HG03378 (cell line): ENCODE measurements around the gene KCTD1.

Experiments
- ATAC-seq: cut with Tn5 transposase; IDR thresholded peaks from one replicate; pipeline ENCODE4 v1.9.1; 2021; ENCODE audit warnings: mild to moderate bottlenecking, moderate library complexity; ENCODE audit not compliant: unreplicated experiment

The KCTD1 gene

DNA sequence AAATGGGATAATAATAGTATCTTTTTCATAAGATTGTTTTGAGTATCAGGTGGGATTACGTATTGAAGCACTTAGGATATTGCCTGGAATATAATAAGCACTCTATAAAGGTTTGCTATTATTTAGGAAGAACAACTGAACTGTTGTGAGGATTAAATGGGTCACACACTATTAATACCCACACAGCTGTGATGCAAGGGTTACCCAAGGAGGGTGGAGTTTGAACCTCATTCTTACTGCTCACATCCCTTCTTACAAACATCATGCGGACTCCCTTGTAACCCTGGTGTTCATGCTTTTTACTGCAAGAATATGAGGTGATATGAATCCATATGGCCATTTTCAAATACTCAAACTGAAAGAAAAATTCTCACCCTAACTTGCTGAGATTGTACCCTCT, 113.5 kb downstream of the KCTD1 start:
- ATAC-seq: no peak

DNA sequence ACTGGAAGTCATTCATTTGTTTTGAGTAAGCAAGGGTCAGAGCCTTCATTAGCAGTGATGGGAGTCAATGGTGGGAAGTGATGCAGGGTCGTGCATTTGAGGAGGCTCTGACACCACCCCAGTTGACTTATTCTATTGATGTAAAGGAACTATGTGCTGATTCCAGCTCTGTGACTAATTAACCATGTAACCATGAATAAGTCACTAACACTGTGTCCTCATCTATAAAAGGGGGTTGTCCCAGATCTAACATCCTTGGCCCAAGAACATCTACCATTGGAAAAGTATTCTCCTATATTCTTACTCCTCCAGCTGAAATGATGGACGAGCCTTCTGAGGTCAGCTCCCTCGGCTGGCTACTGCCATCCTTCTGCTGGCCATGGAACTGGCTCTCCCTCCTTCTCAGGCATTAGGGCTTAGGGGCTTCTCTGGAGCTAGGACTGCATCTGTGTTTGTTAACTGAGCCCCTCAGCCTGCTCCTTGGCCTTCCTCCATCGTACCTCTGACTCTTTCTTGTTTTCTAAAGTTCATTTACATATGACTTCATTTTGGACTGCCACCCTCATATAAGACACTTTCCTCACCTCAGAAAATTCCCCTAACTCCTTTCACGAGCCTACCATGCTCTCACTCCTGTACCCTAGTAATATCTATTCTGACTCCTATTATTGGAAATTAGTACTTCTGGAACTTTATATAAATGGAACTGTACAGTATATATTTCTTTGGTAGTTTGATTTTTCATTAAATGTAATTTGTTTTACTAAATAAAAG, 115.5 kb downstream of the KCTD1 start:
- peak; percentile 75 for ATAC-seq

DNA sequence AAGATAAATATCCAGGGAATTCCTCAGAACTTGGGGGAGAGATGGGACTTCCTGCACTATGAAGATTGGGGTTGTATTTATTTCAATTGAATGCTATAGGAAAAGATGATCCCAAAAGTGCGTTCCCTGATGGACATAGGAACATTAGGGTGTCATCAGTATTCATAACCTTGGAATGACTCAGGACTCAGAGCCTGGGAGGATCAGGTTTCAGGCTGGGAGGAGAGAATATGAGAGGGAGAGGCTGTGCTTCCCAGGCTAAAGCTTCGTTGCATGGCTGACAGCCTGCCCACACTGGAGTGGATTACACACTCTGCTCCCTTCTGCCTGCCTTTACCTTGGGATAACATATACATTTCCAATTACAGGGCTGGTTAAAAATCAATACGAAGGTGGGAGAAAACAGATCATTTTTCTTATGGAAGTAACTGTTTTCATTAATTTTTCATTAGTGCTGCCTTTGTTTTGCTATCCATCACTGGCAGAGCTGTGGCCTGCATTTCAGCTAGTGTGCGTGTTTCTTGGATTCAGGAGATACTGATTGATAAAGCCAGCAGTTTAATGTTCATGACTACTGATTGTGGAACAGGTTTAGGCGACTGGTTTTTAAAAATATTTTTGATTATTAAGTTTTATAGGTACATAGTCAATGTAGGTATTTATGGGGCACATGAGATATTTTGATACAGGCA, 118.7 kb downstream of the KCTD1 start:
- no peak for ATAC-seq

DNA sequence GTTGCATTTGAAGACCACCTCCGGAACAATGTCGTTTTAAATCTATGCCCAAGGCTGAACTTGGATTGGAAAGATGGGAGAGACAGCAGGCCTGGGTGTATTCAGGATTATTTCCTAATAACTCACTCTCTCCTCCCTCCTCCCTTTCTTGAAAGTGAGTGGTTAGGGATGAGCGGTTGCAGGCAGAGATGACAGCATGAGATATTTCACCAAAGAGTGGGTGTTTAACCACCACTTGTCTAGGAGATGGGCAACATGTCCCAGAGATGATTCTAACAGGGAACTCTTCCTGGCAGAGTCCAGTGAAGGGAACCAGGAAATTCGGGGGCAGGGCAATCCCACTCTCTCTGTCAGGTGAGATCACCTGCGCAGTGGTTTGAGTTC, 123.2 kb downstream of the KCTD1 start:
- ATAC-seq: no peak

DNA sequence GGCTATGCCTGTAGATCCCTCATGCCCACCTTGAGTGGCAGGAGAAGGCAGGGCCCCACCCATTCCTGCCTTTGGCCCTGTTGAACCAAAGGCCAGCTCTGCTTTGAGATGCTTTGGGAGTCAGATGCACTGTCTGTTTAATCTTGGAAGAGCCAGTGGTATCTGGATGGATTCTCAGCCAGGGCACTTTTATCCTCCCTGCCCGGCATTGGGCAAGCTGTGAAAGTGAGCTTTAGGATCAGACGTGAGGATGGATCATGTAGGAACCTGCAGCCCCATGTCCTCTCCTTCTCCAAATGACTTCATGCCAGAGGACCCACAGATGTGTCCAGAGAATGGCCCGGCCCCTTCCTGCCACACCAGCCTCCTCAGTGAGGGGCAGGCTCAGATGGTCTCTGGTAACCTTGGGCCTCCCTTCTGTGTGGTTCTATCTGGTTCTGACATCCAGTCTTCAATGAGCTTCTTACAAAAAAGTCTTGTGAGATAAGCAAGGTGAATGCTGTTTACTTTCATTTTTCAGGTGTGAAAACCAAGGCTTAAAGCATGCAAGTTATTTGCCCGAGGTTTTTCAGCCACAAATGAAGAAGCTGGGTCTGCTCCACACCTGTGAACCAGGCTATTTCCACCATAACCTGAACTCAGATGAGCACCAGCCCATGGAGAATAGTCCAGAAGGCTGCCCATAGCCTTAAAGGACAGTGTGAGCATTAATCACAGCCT, 123.8 kb downstream of the KCTD1 start:
- ATAC-seq: no peak

DNA sequence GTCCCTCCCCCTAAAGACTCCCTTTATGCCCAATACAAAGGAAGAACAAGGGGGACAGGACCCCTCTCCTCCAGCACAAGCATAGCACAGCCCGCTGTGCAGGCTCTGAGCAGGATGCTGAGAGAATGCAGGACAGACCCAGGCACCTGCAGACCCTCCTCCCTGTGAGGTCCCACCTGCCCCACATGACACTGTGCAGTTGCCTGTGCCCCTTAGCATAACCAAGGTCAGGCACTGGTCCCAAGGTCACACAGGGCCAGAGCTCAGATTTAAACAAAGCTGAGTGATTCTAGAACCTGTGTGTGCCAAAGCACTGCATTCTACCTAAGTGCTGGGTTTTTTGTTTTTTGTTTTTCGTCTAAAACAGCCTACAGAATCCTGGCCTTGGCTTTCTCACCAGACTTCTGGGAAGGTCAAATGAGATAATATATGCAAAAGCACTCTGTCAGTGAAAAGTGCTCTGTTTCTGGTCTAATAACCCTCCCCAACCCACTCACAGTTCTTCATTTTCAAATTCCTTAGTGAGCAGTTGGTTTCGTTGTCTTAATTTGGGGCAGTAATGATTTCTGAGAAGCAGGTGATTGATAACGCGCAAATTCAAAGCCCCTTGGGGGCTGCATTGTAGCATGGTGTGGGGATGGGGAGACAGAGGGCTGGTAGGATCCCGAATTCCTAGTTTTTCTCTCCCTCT, 125.7 kb downstream of the KCTD1 start:
- ATAC-seq: peak; percentile 83

DNA sequence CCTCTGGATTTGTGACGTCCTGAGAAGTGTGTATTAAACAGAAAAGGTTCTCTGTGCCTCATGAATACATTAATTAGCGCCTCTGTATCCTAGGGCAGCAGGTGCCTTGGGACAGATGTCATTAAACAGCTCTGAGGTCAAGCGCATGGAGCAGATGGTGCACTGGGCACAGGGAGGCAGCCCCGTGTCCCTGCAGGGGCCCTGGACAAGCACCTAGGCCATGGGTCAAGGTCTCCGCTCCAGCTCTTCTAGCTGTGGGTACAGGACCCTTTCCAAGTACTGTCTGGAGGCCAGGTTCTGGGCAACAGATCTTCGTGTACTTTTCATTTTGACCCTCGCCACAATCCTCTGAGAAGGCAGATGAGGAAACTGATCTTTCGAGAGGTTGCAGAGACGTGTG, 126.4 kb downstream of the KCTD1 start:
- no peak for ATAC-seq

DNA sequence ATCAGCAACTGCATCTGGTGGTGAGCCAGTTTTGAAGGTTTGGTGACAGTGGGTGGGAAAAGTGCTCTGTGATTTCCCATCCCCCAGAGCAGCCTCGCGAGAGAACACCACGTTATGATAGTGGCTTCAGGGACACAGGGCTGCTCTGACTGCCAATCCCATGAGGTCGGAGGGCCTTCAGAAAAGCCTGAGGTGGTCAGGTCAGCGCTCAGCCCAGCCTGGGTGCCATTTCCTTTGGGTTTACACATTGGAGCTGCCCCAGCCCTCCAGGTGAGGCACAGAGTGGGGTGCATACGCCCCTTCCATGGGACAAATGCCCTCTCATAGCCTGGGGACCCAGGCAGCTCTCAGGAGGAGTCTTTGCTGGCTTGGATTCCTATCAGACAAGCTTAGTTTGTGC, 126.8 kb downstream of the KCTD1 start:
- ATAC-seq: no peak

DNA sequence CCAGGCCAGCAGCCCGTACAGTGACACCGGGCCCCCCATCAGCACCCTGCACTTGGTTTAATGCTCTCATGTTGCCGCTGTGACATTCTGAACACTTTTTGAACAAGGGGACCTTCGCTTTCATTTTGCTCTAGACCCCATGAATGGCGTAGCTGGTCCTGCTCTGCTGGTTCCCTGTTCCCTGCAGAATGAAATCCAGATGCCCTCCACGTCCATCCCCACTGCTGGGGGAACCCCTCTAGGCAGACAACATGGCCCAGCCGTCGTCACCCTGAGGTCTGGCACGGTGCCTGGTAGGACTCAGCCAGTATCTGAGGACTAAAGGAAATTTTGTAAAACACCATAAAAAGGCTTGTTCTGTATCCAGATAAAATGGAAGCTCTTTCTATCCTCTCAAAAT, 128.6 kb downstream of the KCTD1 start:
- no peak for ATAC-seq

DNA sequence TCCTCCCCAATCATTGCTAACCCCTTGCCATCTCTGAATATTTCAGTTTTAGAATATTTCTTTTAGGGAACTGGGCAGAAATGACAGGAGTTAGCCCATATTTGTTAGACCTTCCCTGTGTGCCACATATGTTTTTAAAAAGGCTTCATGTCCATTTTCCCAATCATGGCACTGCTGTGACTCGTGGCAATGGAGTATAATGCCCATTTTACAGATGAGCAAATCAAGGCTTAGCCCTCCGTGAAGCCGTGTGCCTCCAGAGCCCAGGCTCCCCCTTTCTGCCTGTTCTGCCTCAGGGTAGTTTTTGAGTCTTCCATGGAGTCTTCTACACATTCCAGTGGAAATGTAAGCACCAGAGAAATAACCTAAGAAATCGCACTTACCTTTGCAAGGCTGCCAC, 130.1 kb downstream of the KCTD1 start:
- ATAC-seq: no peak

DNA sequence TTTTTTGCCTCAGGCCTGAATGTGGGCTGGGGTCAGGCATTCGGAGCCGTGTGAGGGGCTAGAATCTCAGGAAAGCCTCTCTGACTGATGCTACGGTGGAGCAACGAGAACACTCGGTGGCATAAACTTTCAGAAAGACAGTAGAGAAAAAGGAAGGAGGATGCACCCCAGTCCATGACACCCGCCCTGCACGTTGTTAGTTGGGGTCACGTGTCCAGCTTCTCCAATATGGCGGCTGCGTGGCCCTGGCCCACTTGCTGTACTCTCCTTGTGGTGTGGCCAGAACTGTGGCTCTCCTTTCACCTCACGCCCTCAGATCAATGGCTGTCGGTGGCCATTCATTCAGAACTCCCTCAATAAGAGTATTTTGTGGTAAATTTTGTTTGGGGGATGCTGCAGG, 131.2 kb downstream of the KCTD1 start:
- no peak for ATAC-seq

DNA sequence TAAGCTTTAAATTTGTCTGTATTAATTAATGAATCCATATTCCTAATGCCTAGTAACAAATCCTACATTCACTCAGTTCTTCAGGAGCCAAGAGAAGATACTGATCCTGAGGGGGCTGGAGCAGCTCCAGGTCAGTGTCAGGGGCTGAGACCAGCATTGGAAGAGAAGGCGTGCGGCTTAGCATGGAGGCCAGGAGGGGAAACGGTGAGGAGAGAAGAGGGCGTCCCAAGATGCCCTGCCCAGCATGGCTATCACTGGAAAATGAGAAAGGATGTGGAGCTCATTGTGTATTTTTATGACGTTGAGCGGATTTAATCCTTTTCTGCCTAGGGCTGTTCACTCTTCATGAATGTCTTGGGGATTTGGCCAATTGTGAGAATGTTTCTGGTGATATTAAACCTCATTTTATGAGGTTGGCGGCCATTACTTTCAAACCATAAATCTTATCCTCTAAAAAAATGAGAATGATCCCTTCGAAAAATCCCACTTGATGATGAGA, 131.7 kb downstream of the KCTD1 start:
- ATAC-seq: no peak

DNA sequence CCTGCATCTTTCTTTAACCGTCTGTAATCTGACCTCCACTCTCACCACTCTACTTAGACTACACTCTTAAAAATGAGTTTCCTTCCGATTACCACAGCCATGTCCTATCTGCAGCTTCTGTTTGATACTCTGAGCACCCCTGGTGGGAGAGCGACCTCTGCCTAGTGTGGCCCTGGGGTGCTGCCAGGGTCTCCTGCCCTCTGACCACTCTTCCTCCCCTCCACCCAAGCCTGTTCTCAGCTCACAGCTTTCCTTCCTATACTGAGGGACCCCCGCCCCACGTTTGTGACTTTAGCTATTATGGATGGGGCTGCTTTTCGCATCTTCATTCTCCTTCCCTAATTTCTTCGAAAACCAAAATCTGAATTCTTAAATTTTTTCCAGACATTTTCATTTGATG, 132.7 kb downstream of the KCTD1 start:
- no peak for ATAC-seq

DNA sequence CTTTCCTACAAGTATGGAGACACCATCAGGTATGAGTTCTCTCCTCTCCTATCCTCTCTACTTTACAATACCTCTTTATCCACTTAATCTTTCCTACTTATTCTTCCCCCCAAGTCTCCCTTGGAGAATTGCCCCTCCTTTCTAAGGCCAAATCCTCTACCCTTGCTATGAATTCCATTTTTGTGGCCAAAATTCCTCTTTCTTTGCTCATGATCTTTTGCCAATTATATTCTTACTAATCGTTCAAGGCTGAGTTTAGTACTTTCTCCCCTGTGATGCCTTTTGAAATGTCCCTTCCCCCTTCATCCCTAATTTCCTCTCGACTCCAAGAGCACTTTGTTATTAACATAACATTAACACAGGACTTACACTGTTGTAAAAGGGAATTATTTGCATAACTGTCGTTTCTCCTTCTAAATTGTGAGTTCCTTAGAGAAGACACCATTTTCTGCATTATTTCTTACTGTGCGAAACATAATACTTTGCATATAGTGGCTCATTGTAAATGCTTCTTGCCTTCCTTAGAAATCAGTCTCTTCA, 133.4 kb downstream of the KCTD1 start:
- ATAC-seq: no peak

DNA sequence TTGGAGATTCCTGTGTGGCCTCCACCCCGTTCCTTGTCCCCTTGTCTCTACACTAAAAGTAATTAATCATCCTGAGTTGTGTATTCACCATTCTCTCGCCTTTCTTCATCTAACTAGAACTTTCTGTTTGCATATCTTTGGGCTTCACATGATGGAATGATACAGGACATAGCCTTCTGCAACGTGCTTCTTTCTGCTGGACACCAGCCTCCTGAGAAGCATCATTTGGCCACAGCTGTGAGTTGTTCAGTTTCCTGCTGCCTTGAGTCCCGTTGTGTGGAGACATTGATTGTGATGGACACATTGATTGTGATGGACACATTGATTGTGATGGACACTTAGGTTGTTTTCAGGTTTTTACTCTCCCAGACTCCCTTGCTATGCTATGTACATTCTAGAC, 139.3 kb downstream of the KCTD1 start:
- no peak for ATAC-seq

DNA sequence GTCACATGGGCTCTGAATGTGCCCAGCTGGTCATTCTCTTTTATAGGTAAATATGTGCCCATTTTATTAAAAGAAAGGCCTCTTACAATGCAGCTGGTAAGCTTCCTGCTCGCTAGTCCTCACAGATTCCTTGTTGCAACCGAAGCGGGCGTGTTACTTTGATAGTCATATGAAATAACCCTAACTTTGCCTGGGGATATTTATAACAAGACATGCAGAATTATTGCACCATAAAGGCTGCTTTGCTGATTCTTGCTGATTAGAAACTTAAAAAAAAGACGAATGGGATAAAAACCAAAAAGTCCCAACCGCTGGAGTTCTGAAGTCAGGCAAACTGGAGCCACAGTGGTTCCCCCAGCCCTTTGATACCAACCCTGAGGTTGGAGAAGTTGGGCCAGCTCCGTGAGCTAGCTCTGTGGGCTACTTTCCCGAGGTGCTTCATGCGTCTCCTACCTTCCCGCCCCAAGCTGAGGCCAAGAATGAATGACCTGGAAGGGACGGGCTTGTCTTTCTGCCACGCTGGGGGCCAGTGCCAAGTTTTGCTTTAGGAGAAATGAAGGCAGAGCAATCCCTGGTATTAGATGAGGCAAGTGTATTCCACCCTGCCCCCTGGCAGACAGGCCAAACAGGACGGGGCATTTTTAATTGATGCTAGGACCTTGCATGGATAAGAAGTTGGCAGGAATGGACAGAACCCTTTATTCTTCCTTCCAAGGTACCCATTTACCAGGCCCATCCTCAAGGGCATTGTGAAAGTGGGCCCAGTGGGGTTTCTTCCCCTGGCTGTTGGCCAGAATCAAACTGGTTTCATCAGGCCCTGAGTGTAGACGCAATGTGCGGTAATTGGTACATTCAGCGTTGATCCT, 140.4 kb downstream of the KCTD1 start:
- ATAC-seq: no peak

DNA sequence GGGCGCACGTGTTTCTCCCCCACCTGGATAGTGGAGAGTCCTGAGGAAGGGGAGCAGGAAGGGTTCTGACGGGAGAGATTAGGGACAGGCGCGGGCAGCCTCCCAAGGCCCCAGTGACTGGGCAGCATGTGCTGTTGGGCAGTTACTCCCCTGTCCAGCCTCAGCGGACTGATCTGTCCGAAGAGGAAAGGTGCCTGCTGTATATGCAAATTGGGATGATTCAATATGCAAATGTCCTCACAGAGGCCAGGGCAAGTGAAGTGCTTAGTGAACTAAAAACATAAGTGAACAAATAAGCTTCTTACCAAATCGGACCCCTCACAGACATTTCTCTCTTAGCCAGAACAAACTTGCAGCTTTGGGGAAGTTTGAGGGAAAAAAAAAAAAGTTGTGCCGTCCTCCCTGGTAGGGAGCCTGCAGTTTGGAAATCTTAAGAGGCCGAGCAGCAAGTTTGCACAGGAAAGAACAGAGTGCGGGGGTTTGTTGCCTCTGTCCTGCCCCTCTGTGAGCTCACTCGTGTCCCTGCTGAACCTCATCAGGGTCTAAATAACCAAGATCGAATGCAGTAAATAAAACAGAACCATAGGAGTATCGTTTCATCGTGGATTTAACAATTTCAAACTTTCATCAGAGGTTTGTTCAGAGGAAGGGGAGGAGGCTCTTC, 141.4 kb downstream of the KCTD1 start:
- ATAC-seq: no peak

DNA sequence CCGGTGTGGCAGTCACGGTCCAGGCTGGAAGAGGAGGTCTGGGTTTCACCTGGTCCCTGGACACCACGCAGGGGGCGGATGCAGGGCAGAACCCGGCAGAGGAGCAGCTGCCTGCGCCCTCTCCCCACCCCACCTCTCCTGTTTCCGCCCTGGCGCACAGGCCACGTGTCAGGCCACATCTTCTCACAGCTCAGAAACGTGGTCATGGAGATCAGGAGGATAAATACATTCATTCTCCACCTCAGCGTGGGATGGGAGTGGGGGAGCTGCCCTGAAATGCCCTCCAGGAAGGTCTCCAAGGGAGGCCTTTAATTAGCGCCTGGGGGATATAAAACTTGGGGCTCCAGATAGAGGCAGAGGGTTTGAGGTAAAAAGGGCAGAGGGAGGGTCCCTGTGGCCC, 142.0 kb downstream of the KCTD1 start:
- no peak for ATAC-seq

DNA sequence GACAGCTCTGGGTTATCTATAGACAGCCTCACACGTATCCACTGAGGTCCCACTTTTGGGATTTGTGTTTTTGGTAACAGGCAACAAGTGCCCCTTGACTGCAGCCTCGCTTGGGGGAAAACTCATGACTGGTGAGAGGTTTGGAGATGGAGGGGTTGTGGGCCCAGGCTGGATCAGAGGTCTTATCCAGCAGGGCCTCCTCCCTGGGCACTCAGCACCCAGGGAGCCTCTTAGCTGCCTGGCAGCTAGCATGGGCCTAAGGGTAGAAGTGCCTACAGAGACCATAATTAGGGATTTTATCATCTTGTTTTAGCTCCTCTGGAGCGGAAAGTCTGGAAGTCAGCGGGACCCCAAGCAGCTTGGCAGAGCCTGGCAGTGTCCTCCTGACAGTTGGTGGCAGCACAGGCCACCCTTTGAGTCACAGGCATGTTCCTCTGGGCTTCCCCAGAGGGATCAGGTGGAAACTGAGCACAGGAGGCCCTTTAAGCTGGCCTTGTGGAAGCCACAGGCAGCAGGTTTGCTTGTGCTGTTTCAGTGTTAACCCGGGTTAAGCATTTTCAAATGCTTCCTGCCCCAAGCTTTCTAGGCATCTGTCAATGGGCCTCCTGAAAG, 143.1 kb downstream of the KCTD1 start:
- peak; percentile 79 for ATAC-seq
